Heart left ventricle (tissue), 13 donors: ENCODE measurements around the gene CCL3.

Experiments
- POLR2A ChIP-seq, 2 donors: fragments of 450-650 bp; IDR thresholded peaks; one replicate each; pipeline ENCODE4 v1.6.1; 2017; ENCODE audit warnings: antibody characterized with exemption in 2 of 2, mild to moderate bottlenecking in 2 of 2, moderate library complexity in 2 of 2
- TF ChIP-seq, protein P1 (sequence below), 12 donors: fragments of 200-600 bp; sonication (generic) in 4 of 12; IDR thresholded peaks; one replicate each; pipeline versions ENCODE4 v1.5.0 to v1.8.0; 2018 to 2022; ENCODE audit warnings: antibody characterized with exemption in 12 of 12, mild to moderate bottlenecking in 5 of 12
- donor health status: ischemic (EF 13 %, LVEDD 7.1; RV severe dilation, severe dysfunction).
- donor health status: DM: no; HTN: yes; CAD: no.
- donor health status: DM: no; HTN: no; CAD: no.
- donor health status: ischemic (EF 25% LVEDD 6.9; RV normal size, moderate dysfunction).
- donor health status: ischemic (EF 25% LVEDD 5.7; RV mildly dilated, moderate dysfunction).
- donor health status: ischemic (EF 35%, LVEDD 5.7; RV mildly dilated, moderate dysfunction).
- donor health status: nonischemic (EF 11% LVEDD 7.7; RV severe dilation, severe dysfunction).
- donor health status: DM: yes; HTN: yes; CAD: no.
- donor health status: PGD.
- donor health status: ischemic (EF 29% LVEDD 5.4; RV normal size, mild dysfunction).
- donor health status: nonischemic (EF 23%, LVEDD 6.1; RV moderate dilation, normal function).

DNA sequence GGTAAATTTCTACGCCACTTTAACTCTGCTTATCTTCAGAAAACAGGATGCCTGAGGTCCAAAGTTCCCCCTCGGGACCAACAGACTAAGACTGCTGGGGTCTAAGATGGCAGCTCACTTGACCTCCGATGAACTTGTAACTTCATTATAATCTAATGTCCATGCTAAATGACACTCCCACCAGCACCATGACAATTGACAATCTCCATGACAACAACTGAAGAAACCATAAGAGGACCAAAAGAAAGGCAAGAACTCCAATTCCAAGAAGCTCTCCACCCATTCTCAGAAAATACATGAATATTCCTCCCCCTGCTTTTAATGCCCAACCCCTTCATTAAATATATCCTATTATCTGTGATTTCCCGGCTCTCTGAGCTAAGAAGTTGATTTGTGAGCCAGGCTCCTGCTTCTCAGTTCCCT lies 21.1 kb upstream of the CCL3 start:
- TF ChIP-seq POLR2A (IDR thresholded peaks at IDR 0.05) = no peak
- TF ChIP-seq, protein P1, sequence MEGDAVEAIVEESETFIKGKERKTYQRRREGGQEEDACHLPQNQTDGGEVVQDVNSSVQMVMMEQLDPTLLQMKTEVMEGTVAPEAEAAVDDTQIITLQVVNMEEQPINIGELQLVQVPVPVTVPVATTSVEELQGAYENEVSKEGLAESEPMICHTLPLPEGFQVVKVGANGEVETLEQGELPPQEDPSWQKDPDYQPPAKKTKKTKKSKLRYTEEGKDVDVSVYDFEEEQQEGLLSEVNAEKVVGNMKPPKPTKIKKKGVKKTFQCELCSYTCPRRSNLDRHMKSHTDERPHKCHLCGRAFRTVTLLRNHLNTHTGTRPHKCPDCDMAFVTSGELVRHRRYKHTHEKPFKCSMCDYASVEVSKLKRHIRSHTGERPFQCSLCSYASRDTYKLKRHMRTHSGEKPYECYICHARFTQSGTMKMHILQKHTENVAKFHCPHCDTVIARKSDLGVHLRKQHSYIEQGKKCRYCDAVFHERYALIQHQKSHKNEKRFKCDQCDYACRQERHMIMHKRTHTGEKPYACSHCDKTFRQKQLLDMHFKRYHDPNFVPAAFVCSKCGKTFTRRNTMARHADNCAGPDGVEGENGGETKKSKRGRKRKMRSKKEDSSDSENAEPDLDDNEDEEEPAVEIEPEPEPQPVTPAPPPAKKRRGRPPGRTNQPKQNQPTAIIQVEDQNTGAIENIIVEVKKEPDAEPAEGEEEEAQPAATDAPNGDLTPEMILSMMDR (IDR thresholded peaks at IDR 0.05) = no peak
